ENCODE measurements around the gene CDH23. TPM values are rescaled to one million over a fixed set of nuclear protein-coding genes. Genes with fewer than 3 reads are reported as not detected.

The CDH23 gene
- total and polyA plus RNA-seq, 2 experiments from 2014 or later = 0.08 TPM; not detected in 1

GRCh38 chr10:71729161-71729636, 332.5 kb downstream of the CDH23 start:
- no peaks in the 10 kb centered on the region for H3K9me3 ChIP-seq (ENCODE audit: low read depth)

GRCh38 chr10:71731791-71732190, 335.1 kb downstream of the CDH23 start:
- Histone ChIP-seq H4K20me1 (ENCODE audit: insufficient read depth) (no peaks in the 10 kb centered on the region), H3K4me3 (no peak overlapping the region), H3F3A (ENCODE audit: insufficient read depth) (no peaks in the 10 kb centered on the region), H3K27me3 (replicated peaks; ENCODE audit: insufficient read depth) (no peaks in the 10 kb centered on the region), H3K9ac (no peak overlapping the region), H3K27ac (no peak overlapping the region), H3K4me2 (ENCODE audit: unreplicated experiment) (no peak overlapping the region), H3K79me2 (ENCODE audit: insufficient read depth) (no peaks in the 10 kb centered on the region), H3K9me3 (ENCODE audit: low read depth) (no peaks in the 10 kb centered on the region), H3K36me3 (ENCODE audit: low read depth) (no peaks in the 10 kb centered on the region), H3K9me2 (ENCODE audit: insufficient read depth) (no peaks in the 10 kb centered on the region), H3K4me1 (ENCODE audit: insufficient read depth) (0 out of 2 replicates have a peak, but pooled peaks cover 12% of the 10 kb centered on the region), H2AFZ (no peak overlapping the region)
- DNase-seq = no peak
- WGBS, 2 experiments (ENCODE audit: low coverage in 1 of 2, low lambda C conversion rate in 2 of 2, missing lambda C conversion rate in 2 of 2) = 94% methylated on average over 12 of the region's 12 CpGs
- TF ChIP-seq EZH2phosphoT487 (IDR thresholded peaks at IDR 0.05; ENCODE audit: insufficient read depth, low read depth) (no peak), EZH2 (IDR thresholded peaks at IDR 0.05; ENCODE audit: insufficient read depth, poor library complexity, severe bottlenecking) (no peak)
- in situ Hi-C loops (cut with MboI) = no loop called here

More at GRCh38 chr10:71729161-71729636, 332.5 kb downstream of the CDH23 start:
- Histone ChIP-seq H4K20me1 (ENCODE audit: insufficient read depth) (no peaks in the 10 kb centered on the region), H3K27ac (no peak overlapping the region), H3K4me1 (ENCODE audit: insufficient read depth) (peaks cover 20% of the 10 kb centered on the region; the same call in 1 of the 2 replicates), H3K79me2 (ENCODE audit: insufficient read depth) (no peaks in the 10 kb centered on the region), H3K4me2 (ENCODE audit: unreplicated experiment) (no peak overlapping the region), H3K27me3 (replicated peaks; ENCODE audit: insufficient read depth) (no peaks in the 10 kb centered on the region), H3K4me3 (no peak overlapping the region), H3F3A (ENCODE audit: insufficient read depth) (no peaks in the 10 kb centered on the region), H3K36me3 (ENCODE audit: low read depth) (no peaks in the 10 kb centered on the region), H3K9ac (no peak overlapping the region), H2AFZ (no peak overlapping the region), H3K9me2 (ENCODE audit: insufficient read depth) (no peaks in the 10 kb centered on the region)
- DNase-seq = no peak
- 44 to 46% methylated on average over 10 of the region's 10 CpGs for WGBS, 2 experiments (ENCODE audit: low coverage in 1 of 2, low lambda C conversion rate in 2 of 2, missing lambda C conversion rate in 2 of 2)
- in situ Hi-C loops (cut with MboI) = no loop called here
- TF ChIP-seq EZH2phosphoT487 (IDR thresholded peaks at IDR 0.05; ENCODE audit: insufficient read depth, low read depth) (no peak), EZH2 (IDR thresholded peaks at IDR 0.05; ENCODE audit: insufficient read depth, poor library complexity, severe bottlenecking) (no peak)

GRCh38 chr10:71734797-71735196, 338.1 kb downstream of the CDH23 start:
- no peak overlapping the region for H2AFZ ChIP-seq
- in situ Hi-C loops (cut with MboI) = no loop called here
- H3K9me3 ChIP-seq (ENCODE audit: low read depth) = no peaks in the 10 kb centered on the region
- H3K4me2 ChIP-seq (ENCODE audit: unreplicated experiment) = no peak overlapping the region
- H4K20me1 ChIP-seq (ENCODE audit: insufficient read depth) = no peaks in the 10 kb centered on the region
- no peak overlapping the region for H3K9ac ChIP-seq
- H3K79me2 ChIP-seq (ENCODE audit: insufficient read depth) = no peaks in the 10 kb centered on the region
- TF ChIP-seq EZH2 (IDR thresholded peaks at IDR 0.05; ENCODE audit: insufficient read depth, poor library complexity, severe bottlenecking) = no peak
- TF ChIP-seq EZH2phosphoT487 (IDR thresholded peaks at IDR 0.05; ENCODE audit: insufficient read depth, low read depth) = no peak
- DNase-seq = no peak
- no peak overlapping the region for H3K27ac ChIP-seq
- no peak overlapping the region for H3K4me3 ChIP-seq
- no peaks in the 10 kb centered on the region for H3K27me3 ChIP-seq (replicated peaks; ENCODE audit: insufficient read depth)
- no peaks in the 10 kb centered on the region for H3K36me3 ChIP-seq (ENCODE audit: low read depth)
- 44 to 48% methylated on average over 5 of the region's 5 CpGs for WGBS, 2 experiments (ENCODE audit: low coverage in 1 of 2, low lambda C conversion rate in 2 of 2, missing lambda C conversion rate in 2 of 2)
- peaks cover 11% of the 10 kb centered on the region for H3K4me1 ChIP-seq (ENCODE audit: insufficient read depth)
- 0 out of 2 replicates have a peak, but pooled peaks cover 5% of the 10 kb centered on the region for H3F3A ChIP-seq (ENCODE audit: insufficient read depth)
- no peaks in the 10 kb centered on the region for H3K9me2 ChIP-seq (ENCODE audit: insufficient read depth)

- WGBS, 2 experiments (ENCODE audit: low coverage in 1 of 2, low lambda C conversion rate in 2 of 2, missing lambda C conversion rate in 2 of 2) = 85 to 88% methylated on average over 16 of the region's 16 CpGs
- Histone ChIP-seq H3K9me3 (ENCODE audit: low read depth) (no peaks in the 10 kb centered on the region), H3K4me1 (ENCODE audit: insufficient read depth) (peaks cover 11% of the 10 kb centered on the region), H3K9me2 (ENCODE audit: insufficient read depth) (no peaks in the 10 kb centered on the region), H3K27ac (no peak overlapping the region), H3F3A (ENCODE audit: insufficient read depth) (0 out of 2 replicates have a peak, but pooled peaks cover 5% of the 10 kb centered on the region), H3K79me2 (ENCODE audit: insufficient read depth) (no peaks in the 10 kb centered on the region), H4K20me1 (ENCODE audit: insufficient read depth) (no peaks in the 10 kb centered on the region), H3K4me2 (ENCODE audit: unreplicated experiment) (no peak overlapping the region), H2AFZ (no peak overlapping the region), H3K4me3 (no peak overlapping the region), H3K9ac (no peak overlapping the region), H3K27me3 (replicated peaks; ENCODE audit: insufficient read depth) (no peaks in the 10 kb centered on the region), H3K36me3 (ENCODE audit: low read depth) (no peaks in the 10 kb centered on the region)
- no peak for TF ChIP-seq EZH2 (IDR thresholded peaks at IDR 0.05; ENCODE audit: insufficient read depth, poor library complexity, severe bottlenecking)
- no peak for TF ChIP-seq EZH2phosphoT487 (IDR thresholded peaks at IDR 0.05; ENCODE audit: insufficient read depth, low read depth)
- in situ Hi-C loops (cut with MboI) = no loop called here
- DNase-seq = no peak
Observed at GRCh38 chr10:71735709-71736569, 339.2 kb downstream of the CDH23 start.

All from GM23248 (cell line).